Gastroesophageal sphincter (tissue), 4 donors: Measurements from ENCODE around the gene ZBTB16. TPM values are rescaled to one million over a fixed set of nuclear protein-coding genes. Genes with fewer than 3 reads are reported as not detected.

Source experiments
- ATAC-seq: fragments of 150-250 bp; one replicate; pipeline ENCODE4 v1.9.1; 2016; ENCODE audit warnings: mild to moderate bottlenecking, moderate library complexity
- H3K27ac ChIP-seq, 4 donors: fragments of 200-600 bp; sonication (generic) in 3 of 4; 1 replicate in 3 of 4; 2 replicates in 1 of 4; pipeline ENCODE4 v1.5.1; 2016 to 2019
- H3K27me3 ChIP-seq: fragments of 200-600 bp; sonication (generic); one replicate; pipeline ENCODE4 v1.5.1; 2019
- H3K36me3 ChIP-seq, 2 donors: fragments of 200-600 bp; sonication (generic); one replicate each; pipeline ENCODE4 v1.5.1; 2019; ENCODE audit warnings: control low read depth in 1 of 2
- H3K4me1 ChIP-seq, 3 donors: fragments of 200-600 bp; sonication (generic); 1 replicate in 2 of 3; 2 replicates in 1 of 3; pipeline ENCODE4 v1.5.1; 2016 to 2019; ENCODE audit warnings: control low read depth in 2 of 3
- H3K4me3 ChIP-seq, 2 donors: fragments of 200-600 bp; sonication (generic); one replicate each; pipeline ENCODE4 v1.5.1; 2019; ENCODE audit warnings: mild to moderate bottlenecking in 1 of 2, moderate library complexity in 1 of 2
- H3K9me3 ChIP-seq, 3 donors: fragments of 200-600 bp; sonication (generic); one replicate each; pipeline ENCODE4 v1.5.1; 2017 to 2019; ENCODE audit warnings: control low read depth in 2 of 3
- EP300 ChIP-seq: sonication (generic); formaldehyde crosslinking; IDR thresholded peaks from one replicate; pipeline ENCODE4 v1.6.1; 2017; ENCODE audit warnings: antibody characterized with exemption, mild to moderate bottlenecking
- POLR2A ChIP-seq, 2 donors: fragments of 450-650 bp; IDR thresholded peaks; one replicate each; pipeline ENCODE4 v1.6.1; 2017; ENCODE audit warnings: antibody characterized with exemption in 2 of 2, mild to moderate bottlenecking in 2 of 2, moderate library complexity in 1 of 2
- POLR2AphosphoS5 ChIP-seq: sonication (generic); formaldehyde crosslinking; IDR thresholded peaks from one replicate; pipeline ENCODE4 v1.6.1; 2017; ENCODE audit warnings: antibody characterized with exemption
- WGBS, 2 donors: methylation state at CpG; one replicate each; pipeline ENCODE4 v1.1.5; 2018; ENCODE audit warnings: low coverage in 1 of 2; 5-methylcytosine and 5-hydroxymethylcytosine counted together
- total RNA-seq, 4 donors: library from RNA; depleted of rRNA; stranded (reverse); fragments of >200 nt; gene quantifications; one replicate each; pipeline ENCODE4 v1.1.0, GENCODE V29; 2016
- TF ChIP-seq, protein P1 (sequence below), 4 experiments: fragments of 200-600 bp in 2 of 4; fragments of 450-650 bp in 2 of 4; sonication (generic) in 1 of 4; IDR thresholded peaks; one replicate each; pipeline ENCODE4 v1.5.1; 2017 to 2019; ENCODE audit warnings: antibody characterized with exemption in 4 of 4, mild to moderate bottlenecking in 2 of 4, moderate library complexity in 2 of 4

The ZBTB16 gene
- total RNA-seq, 4 donors from 2014 or later, result 153 to 284 (median 232) TPM

DNA sequence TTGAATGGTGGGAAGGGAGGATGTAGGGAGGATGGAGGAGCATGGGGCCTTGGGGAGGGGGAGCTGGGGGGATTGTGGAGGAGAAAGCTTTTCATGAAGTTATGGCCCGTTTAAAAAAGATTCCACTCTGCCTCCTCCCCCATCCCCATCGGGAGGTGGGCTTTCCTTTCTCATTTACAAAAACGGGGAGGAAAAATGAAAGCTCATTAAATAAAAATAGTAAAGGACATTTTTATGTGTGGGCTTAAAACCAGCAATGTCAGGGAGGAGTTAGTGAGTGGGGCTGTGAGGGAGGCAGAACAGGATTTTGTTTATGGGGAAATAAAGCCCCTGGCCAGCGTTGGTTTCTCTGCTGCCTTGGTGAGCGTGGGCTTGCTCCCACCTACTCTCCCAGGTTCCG, 83.2 kb downstream of the ZBTB16 start:
- H3K36me3 ChIP-seq, result peaks cover 0 to 59% of the 10 kb centered on the region in 2 donors
- no peaks in the 10 kb centered on the region for H3K27me3 ChIP-seq
- H3K27ac ChIP-seq, result peak overlapping the region in 3 of 4 donors; percentile 78 to 99 (median 80)
- TF ChIP-seq POLR2AphosphoS5, result no peak
- TF ChIP-seq POLR2A (IDR thresholded peaks at IDR 0.05), result no peak
- TF ChIP-seq, protein P1, sequence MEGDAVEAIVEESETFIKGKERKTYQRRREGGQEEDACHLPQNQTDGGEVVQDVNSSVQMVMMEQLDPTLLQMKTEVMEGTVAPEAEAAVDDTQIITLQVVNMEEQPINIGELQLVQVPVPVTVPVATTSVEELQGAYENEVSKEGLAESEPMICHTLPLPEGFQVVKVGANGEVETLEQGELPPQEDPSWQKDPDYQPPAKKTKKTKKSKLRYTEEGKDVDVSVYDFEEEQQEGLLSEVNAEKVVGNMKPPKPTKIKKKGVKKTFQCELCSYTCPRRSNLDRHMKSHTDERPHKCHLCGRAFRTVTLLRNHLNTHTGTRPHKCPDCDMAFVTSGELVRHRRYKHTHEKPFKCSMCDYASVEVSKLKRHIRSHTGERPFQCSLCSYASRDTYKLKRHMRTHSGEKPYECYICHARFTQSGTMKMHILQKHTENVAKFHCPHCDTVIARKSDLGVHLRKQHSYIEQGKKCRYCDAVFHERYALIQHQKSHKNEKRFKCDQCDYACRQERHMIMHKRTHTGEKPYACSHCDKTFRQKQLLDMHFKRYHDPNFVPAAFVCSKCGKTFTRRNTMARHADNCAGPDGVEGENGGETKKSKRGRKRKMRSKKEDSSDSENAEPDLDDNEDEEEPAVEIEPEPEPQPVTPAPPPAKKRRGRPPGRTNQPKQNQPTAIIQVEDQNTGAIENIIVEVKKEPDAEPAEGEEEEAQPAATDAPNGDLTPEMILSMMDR (IDR thresholded peaks at IDR 0.05), result no peak
- no peak for TF ChIP-seq EP300
- H3K9me3 ChIP-seq, result no peaks in the 10 kb centered on the region
- ATAC-seq, result no peak
- H3K4me1 ChIP-seq, result peaks cover 39 to 100% (median 80%) of the 10 kb centered on the region in 3 donors
- H3K4me3 ChIP-seq, result no peak overlapping the region
- 30 to 75% methylated on average over 2 to 6 of the region's 6 CpGs for WGBS, 2 donors

DNA sequence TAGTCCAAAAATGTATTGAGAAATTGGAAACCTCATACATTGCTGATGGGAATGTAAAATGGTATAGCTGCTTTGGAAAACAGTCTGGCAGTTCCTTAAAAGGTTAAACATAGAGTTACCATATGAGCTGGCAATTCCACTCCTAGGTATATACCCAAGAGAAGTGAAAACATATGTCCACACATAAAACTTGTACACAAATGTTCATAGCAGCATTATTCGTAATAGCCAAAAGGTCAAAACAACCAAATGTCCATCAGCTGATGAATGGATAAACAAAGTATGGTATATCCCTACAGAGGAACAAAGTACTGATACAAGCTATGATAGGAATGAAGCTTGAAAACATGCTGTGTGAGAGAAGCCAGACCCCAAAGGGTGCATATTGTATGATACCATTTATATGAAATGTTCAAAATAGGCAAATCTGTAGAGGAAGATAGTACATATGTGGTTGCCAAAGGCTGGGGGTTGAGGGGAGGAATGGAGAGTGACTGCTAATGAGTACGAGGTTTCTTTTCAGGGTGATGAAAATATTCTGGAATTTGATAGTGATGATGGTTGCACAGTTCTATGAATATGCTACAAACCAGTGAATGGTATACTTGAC, 85.8 kb downstream of the ZBTB16 start:
- Histone ChIP-seq H3K9me3 (no peaks in the 10 kb centered on the region), H3K27ac (peak overlapping the region in 3 of 4 donors; percentile 78 to 99 (median 80)), H3K27me3 (no peaks in the 10 kb centered on the region), H3K4me3 (no peak overlapping the region), H3K36me3 (peaks cover 0 to 36% of the 10 kb centered on the region in 2 donors), H3K4me1 (peaks cover 37 to 100% (median 85%) of the 10 kb centered on the region in 3 donors)
- ATAC-seq, result no peak
- TF ChIP-seq, protein P1 (IDR thresholded peaks at IDR 0.05), result no peak
- TF ChIP-seq POLR2AphosphoS5 (no peak), EP300 (no peak), POLR2A (IDR thresholded peaks at IDR 0.05) (no peak)
- WGBS, 2 donors, result 93 to 100% methylated on average over 2 of the region's 2 CpGs

DNA sequence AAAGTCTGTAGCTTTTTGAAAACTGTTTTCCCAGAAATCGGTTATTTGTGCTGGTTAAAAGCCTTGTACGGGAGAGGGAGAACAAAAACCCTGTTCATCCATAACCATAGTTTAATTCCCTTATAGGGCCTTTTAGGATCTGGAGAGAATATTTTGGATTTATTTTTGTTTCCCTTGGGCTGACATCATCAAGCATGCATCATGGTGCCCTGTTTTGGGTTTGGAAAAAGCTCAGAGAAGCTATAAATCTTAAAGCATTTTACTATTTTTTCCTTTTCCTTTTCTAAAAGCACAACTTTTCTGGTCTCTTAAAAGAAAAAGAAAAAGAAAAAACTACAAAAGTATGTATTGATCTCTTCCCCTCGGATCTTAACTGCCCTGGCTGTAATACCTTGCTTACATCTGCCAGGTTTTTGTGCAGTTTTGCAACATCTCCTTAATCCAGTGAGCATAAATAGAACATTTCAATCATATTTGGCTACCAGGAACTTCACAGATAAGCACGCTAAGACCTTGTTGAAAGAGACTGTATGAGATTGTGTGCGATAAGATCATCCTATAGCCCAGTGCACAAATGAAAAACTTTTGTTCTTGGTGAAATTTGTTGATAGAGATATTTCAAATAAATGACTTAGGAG, 88.0 kb downstream of the ZBTB16 start:
- ATAC-seq, result peak; percentile 61
- H3K9me3 ChIP-seq, result no peaks in the 10 kb centered on the region
- H3K36me3 ChIP-seq, result peaks cover 0 to 16% of the 10 kb centered on the region in 2 donors
- WGBS, 2 donors, result 51% methylated on average over 5 of the region's 5 CpGs
- TF ChIP-seq POLR2AphosphoS5, result peak; percentile 80
- TF ChIP-seq EP300, result no peak
- no peaks in the 10 kb centered on the region for H3K27me3 ChIP-seq
- peak overlapping the region; percentile 48 to 99 (median 80) for H3K27ac ChIP-seq
- peaks cover 35 to 100% (median 82%) of the 10 kb centered on the region in 3 donors for H3K4me1 ChIP-seq
- H3K4me3 ChIP-seq, result no peak overlapping the region

DNA sequence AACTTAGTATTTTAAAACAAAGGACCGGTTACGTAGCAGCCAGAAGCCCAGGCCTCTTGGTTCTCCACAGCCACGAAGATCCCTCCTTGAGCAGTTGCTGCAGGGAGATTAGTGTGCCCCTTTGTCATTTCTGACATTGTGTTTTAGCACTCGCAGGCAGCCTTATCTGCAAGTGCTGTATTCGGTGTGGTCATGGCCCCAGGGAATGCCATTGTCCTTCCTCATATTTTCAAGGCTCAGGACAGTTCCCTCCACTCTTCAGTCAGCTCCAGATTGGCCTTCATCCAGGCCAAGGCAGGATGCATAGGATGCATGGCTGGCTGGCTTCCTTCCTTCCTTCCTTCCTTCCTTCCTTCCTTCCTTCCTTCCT, 88.5 kb downstream of the ZBTB16 start:
- Histone ChIP-seq H3K4me3 (no peak overlapping the region), H3K36me3 (peaks cover 0 to 12% of the 10 kb centered on the region in 2 donors), H3K27me3 (no peaks in the 10 kb centered on the region), H3K9me3 (no peaks in the 10 kb centered on the region), H3K4me1 (peaks cover 39 to 100% (median 82%) of the 10 kb centered on the region in 3 donors), H3K27ac (peak overlapping the region; percentile 48 to 99 (median 80))
- TF ChIP-seq, protein P1 (IDR thresholded peaks at IDR 0.05), result no peak
- TF ChIP-seq POLR2A (IDR thresholded peaks at IDR 0.05) (no peak), EP300 (no peak), POLR2AphosphoS5 (no peak)
- 41 to 70% methylated on average over 3 to 5 of the region's 5 CpGs for WGBS, 2 donors
- ATAC-seq, result no peak

DNA sequence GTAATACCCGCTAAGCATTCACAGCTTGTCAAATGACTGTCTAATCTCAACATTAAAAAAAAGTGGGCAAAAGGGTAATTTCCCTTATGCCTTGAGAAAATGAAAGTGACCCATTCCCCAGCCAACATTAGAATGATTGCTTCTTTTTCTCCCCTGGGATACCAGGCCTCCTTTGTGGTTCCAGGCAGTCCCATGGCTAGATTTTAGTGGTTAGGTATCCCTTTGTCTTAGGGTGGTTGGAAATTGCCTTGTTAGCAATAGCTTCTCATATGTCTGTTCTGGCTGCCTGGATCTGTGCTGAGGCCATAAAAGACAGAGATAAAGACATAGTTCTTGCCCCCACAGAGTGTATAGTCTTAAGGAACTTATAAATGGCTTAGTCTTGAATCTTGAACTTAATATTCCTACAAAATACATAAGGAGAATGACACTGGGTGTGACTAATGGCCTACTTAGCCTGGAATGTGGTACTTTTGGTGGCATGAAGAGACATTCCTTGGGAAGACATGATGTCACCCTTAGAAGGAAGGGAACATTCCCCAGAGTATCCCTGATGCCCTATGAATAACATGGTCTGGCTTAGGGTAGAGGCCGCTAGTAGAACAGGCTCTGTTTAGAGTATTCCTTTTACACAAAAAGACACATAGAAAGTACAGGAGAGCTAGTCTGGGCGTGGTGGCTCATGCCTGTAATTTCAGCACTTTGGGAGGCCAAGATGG, 90.3 kb downstream of the ZBTB16 start:
- peaks cover 0 to 15% of the 10 kb centered on the region in 2 donors for H3K36me3 ChIP-seq
- no peak for ATAC-seq
- H3K27me3 ChIP-seq, result no peaks in the 10 kb centered on the region
- peak; percentile 59 for TF ChIP-seq POLR2AphosphoS5
- TF ChIP-seq EP300, result no peak
- 90% methylated on average over 2 of the region's 3 CpGs for WGBS, 2 donors
- H3K27ac ChIP-seq, result peak overlapping the region; percentile 91 to 99 (median 97)
- no peak overlapping the region for H3K4me3 ChIP-seq
- no peaks in the 10 kb centered on the region for H3K9me3 ChIP-seq
- H3K4me1 ChIP-seq, result peaks cover 39 to 100% (median 83%) of the 10 kb centered on the region in 3 donors
